ENCODE data around the gene PEX1. TPM values are rescaled to one million over a fixed set of nuclear protein-coding genes. Genes with fewer than 3 reads are reported as not detected.

The PEX1 gene
- total and polyA plus RNA-seq, 9 of the 15 experiments (the other 6 are each of a cell fraction or from before 2014, with no cell fraction given) = 9.4 to 32.2 (median 19.9) TPM

DNA sequence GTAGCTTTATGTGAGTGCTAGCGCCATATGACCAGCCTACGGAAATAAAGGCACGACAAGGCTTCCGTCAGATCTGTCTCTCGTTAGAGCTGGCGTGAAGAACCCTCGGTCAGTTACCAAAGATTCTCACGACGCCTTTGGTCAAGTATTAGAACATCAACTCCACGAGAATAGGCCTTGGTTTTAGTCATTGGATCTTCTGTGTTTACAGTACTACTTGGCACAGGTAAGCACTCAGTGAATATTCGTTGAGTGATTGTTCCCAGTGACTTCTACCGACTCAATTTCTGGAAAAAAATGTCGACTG lies 591 bp upstream of the PEX1 start (continued):
- TF ChIP-seq, protein P1, sequence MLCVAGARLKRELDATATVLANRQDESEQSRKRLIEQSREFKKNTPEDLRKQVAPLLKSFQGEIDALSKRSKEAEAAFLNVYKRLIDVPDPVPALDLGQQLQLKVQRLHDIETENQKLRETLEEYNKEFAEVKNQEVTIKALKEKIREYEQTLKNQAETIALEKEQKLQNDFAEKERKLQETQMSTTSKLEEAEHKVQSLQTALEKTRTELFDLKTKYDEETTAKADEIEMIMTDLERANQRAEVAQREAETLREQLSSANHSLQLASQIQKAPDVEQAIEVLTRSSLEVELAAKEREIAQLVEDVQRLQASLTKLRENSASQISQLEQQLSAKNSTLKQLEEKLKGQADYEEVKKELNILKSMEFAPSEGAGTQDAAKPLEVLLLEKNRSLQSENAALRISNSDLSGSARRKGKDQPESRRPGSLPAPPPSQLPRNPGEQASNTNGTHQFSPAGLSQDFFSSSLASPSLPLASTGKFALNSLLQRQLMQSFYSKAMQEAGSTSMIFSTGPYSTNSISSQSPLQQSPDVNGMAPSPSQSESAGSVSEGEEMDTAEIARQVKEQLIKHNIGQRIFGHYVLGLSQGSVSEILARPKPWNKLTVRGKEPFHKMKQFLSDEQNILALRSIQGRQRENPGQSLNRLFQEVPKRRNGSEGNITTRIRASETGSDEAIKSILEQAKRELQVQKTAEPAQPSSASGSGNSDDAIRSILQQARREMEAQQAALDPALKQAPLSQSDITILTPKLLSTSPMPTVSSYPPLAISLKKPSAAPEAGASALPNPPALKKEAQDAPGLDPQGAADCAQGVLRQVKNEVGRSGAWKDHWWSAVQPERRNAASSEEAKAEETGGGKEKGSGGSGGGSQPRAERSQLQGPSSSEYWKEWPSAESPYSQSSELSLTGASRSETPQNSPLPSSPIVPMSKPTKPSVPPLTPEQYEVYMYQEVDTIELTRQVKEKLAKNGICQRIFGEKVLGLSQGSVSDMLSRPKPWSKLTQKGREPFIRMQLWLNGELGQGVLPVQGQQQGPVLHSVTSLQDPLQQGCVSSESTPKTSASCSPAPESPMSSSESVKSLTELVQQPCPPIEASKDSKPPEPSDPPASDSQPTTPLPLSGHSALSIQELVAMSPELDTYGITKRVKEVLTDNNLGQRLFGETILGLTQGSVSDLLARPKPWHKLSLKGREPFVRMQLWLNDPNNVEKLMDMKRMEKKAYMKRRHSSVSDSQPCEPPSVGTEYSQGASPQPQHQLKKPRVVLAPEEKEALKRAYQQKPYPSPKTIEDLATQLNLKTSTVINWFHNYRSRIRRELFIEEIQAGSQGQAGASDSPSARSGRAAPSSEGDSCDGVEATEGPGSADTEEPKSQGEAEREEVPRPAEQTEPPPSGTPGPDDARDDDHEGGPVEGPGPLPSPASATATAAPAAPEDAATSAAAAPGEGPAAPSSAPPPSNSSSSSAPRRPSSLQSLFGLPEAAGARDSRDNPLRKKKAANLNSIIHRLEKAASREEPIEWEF (CRISPR knock-in tag; IDR thresholded peaks at IDR 0.05) = no peak
- TF ChIP-seq PTRF (tag; IDR thresholded peaks at IDR 0.05) (no peak), KHSRP (IDR thresholded peaks at IDR 0.05) (no peak), POLR2H (tag; IDR thresholded peaks at IDR 0.05; ENCODE audit: low read depth) (0 out of 2 replicates have a peak, but pooled peaks have one; percentile 33), E2F6 (IDR thresholded peaks at IDR 0.05; ENCODE audit: borderline replicate concordance in 1 of 2, extremely low read depth in 1 of 2, insufficient read depth in 1 of 2, insufficient read length in 1 of 2, low read depth in 1 of 2, low read length in 1 of 2, poor library complexity in 1 of 2, severe bottlenecking in 1 of 2) (no peak), TEAD1 (CRISPR knock-in tag; IDR thresholded peaks at IDR 0.05) (peak in 1 of 2 experiments; percentile 9; a peak in 1 of 4 replicates), RBM25 (IDR thresholded peaks at IDR 0.05; ENCODE audit: low read depth, low read length, severe bottlenecking) (no peak), ERF (CRISPR knock-in tag; IDR thresholded peaks at IDR 0.05) (0 out of 2 replicates have a peak, but pooled peaks have one; percentile 1), ZNF232 (CRISPR knock-in tag; IDR thresholded peaks at IDR 0.05) (no peak), RB1 (IDR thresholded peaks at IDR 0.05; ENCODE audit: low read depth) (no peak), NFIC (IDR thresholded peaks at IDR 0.05) (no peak), CREBBP (IDR thresholded peaks at IDR 0.05; ENCODE audit: low read depth, low read length) (no peak), FUS (optimal IDR thresholded peaks at IDR 0.05; ENCODE audit: low read depth, low read length) (no peak), E2F5 (CRISPR knock-in tag; IDR thresholded peaks at IDR 0.05) (no peak), ZBTB12 (CRISPR knock-in tag; IDR thresholded peaks at IDR 0.05) (no peak), EZH2 (IDR thresholded peaks at IDR 0.05; ENCODE audit: borderline replicate concordance, low read depth, low read length) (no peak), ZNF253 (CRISPR knock-in tag; conservative IDR thresholded peaks at IDR 0.05) (no peak), ELF2 (CRISPR knock-in tag; IDR thresholded peaks at IDR 0.05) (no peak)

All from K562 (cell line).